ENCODE results near the gene FBXO38. TPM values are rescaled to one million over a fixed set of nuclear protein-coding genes. Genes with fewer than 3 reads are reported as not detected.

The FBXO38 gene
- total RNA-seq, 1 experiment from 2014 or later, result 36.3 TPM

DNA sequence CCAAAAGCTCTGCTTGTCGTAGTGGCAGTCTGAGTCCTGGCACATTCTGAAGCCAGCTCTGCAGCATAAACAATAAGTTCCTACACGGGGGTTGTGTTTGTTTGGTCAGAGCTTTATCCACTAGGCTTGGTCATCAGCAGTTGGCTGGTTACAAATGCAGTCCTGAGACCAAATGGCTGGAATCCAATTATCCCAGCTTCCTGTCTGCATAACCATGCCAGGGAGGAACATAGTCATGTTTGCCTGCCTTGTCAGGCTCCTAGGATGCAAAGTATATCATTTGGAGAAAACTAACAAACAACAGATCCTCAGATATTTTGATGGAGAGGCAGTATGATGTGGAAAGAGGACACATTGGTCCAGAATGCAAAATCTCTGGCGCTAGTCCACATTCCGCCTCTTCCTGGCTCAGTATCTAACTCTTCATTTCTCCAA lies 85.8 kb downstream of the FBXO38 start:
- ChIA-PET POLR2A (no interaction called here), RAD21 (ENCODE audit: low non-redundant PET in 1 of 2, low total read pairs in 2 of 2, uncharacterized antibody in 2 of 2, unreplicated experiment in 2 of 2) (no interaction called here), CTCF (interaction anchor here (1.0 to 1.8 kb wide), 4 partner anchors 12 to 262 kb away, joined by 3 to 6 read pairs (median 4); no protein-coding TSS in a partner anchor)
- DNase-seq (ENCODE audit: low read depth, low spot score), result no peak
- Histone ChIP-seq H2AFZ (ENCODE audit: low read depth, low read length, poor library complexity, severe bottlenecking) (no peak overlapping the region), H3K9me2 (ENCODE audit: insufficient read depth) (no peaks in the 10 kb centered on the region), H3K4me1 (ENCODE audit: control insufficient read depth in 1 of 2, insufficient read depth in 2 of 2, low read length in 2 of 2) (no peaks in the 10 kb centered on the region), H4K20me1 (ENCODE audit: insufficient read depth) (no peaks in the 10 kb centered on the region), H3K27ac (ENCODE audit: low read depth, low read length) (no peak overlapping the region), H3K36me3 (ENCODE audit: control insufficient read depth in 1 of 2, insufficient read depth in 2 of 2, low read length in 2 of 2) (no peaks in the 10 kb centered on the region), H3K9me3 (ENCODE audit: control insufficient read depth in 1 of 2, insufficient read depth in 1 of 2, low read depth in 1 of 2, low read length in 2 of 2) (no peaks in the 10 kb centered on the region), H3K27me3 (ENCODE audit: insufficient read depth, low read length) (0 out of 2 replicates have a peak, but pooled peaks cover 15% of the 10 kb centered on the region), H3K4me3 (replicated peaks in 1 of 2; ENCODE audit: low read depth in 1 of 2, low read length in 2 of 2) (no peak overlapping the region), H3K9ac (ENCODE audit: low read length) (no peak overlapping the region), H3K79me2 (ENCODE audit: insufficient read depth, low read length) (no peaks in the 10 kb centered on the region), H3K4me2 (ENCODE audit: low read length) (no peak overlapping the region)
- intact Hi-C loops (cut with micrococcal nuclease), result no loop called here
- no TSS peak for BruUV-seq (replicated peaks)
- TF ChIP-seq ELF1 (IDR thresholded peaks at IDR 0.05; ENCODE audit: borderline replicate concordance, low read depth), result no peak
- TF ChIP-seq, protein P1, sequence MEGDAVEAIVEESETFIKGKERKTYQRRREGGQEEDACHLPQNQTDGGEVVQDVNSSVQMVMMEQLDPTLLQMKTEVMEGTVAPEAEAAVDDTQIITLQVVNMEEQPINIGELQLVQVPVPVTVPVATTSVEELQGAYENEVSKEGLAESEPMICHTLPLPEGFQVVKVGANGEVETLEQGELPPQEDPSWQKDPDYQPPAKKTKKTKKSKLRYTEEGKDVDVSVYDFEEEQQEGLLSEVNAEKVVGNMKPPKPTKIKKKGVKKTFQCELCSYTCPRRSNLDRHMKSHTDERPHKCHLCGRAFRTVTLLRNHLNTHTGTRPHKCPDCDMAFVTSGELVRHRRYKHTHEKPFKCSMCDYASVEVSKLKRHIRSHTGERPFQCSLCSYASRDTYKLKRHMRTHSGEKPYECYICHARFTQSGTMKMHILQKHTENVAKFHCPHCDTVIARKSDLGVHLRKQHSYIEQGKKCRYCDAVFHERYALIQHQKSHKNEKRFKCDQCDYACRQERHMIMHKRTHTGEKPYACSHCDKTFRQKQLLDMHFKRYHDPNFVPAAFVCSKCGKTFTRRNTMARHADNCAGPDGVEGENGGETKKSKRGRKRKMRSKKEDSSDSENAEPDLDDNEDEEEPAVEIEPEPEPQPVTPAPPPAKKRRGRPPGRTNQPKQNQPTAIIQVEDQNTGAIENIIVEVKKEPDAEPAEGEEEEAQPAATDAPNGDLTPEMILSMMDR (IDR thresholded peaks at IDR 0.05 in 2 of 3, conservative IDR thresholded peaks at IDR 0.05 in 1 of 3; ENCODE audit: borderline replicate concordance in 1 of 3, insufficient read depth in 1 of 3, low read depth in 2 of 3, low read length in 2 of 3), result no peak
- TF ChIP-seq, protein P2, sequence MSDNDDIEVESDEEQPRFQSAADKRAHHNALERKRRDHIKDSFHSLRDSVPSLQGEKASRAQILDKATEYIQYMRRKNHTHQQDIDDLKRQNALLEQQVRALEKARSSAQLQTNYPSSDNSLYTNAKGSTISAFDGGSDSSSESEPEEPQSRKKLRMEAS (IDR thresholded peaks at IDR 0.05), result no peak
- TF ChIP-seq, protein P3, sequence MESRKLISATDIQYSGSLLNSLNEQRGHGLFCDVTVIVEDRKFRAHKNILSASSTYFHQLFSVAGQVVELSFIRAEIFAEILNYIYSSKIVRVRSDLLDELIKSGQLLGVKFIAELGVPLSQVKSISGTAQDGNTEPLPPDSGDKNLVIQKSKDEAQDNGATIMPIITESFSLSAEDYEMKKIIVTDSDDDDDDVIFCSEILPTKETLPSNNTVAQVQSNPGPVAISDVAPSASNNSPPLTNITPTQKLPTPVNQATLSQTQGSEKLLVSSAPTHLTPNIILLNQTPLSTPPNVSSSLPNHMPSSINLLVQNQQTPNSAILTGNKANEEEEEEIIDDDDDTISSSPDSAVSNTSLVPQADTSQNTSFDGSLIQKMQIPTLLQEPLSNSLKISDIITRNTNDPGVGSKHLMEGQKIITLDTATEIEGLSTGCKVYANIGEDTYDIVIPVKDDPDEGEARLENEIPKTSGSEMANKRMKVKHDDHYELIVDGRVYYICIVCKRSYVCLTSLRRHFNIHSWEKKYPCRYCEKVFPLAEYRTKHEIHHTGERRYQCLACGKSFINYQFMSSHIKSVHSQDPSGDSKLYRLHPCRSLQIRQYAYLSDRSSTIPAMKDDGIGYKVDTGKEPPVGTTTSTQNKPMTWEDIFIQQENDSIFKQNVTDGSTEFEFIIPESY (IDR thresholded peaks at IDR 0.05; ENCODE audit: extremely low read depth, insufficient replicate concordance, low read length), result no peak
- ATAC-seq, result no peak

All from HCT116 (cell line).